Measurements from ENCODE around the gene GRAP.
"Not testable (repeated sequence)": the region's sequence is repeated elsewhere in the genome, so short reads cannot be mapped to it uniquely, and the experiment has no call there.

Gene GRAP

GRCh38 chr17:19046782-19047375, at the start of gene GRAP:
TSS of gene GRAP (minus strand) at chr17:19046957. CDS start at chr17:19046926, 31 bp downstream.
- DNase-seq, result not testable (repeated sequence)

- DNase-seq, result not testable (repeated sequence)
Measured at GRCh38 chr17:19093684-19094438, 47.1 kb upstream of the GRAP start.

GRCh38 chr17:19092737-19093683, 46.3 kb upstream of the GRAP start:
- DNase-seq, result not testable (repeated sequence)

- not testable (repeated sequence) for DNase-seq
Measured at GRCh38 chr17:19090058-19090772, 43.5 kb upstream of the GRAP start.

GRCh38 chr17:19088804-19089685, 42.3 kb upstream of the GRAP start:
- DNase-seq, result not testable (repeated sequence)

- DNase-seq, result not testable (repeated sequence)
Measured at GRCh38 chr17:19077386-19077785, 30.6 kb upstream of the GRAP start.

- not testable (repeated sequence) for DNase-seq
Measured at GRCh38 chr17:19076398-19077192, 29.8 kb upstream of the GRAP start.

- DNase-seq, result not testable (repeated sequence)
Measured at GRCh38 chr17:19070318-19071168, 23.8 kb upstream of the GRAP start.

GRCh38 chr17:19064378-19064777, 17.6 kb upstream of the GRAP start:
- not testable (repeated sequence) for DNase-seq

- DNase-seq, result not testable (repeated sequence)
Measured at GRCh38 chr17:19063326-19063956, 16.7 kb upstream of the GRAP start.

GRCh38 chr17:19062718-19063325, 16.1 kb upstream of the GRAP start:
- DNase-seq, result not testable (repeated sequence)

- DNase-seq, result not testable (repeated sequence)
Measured at GRCh38 chr17:19062009-19062717, 15.4 kb upstream of the GRAP start.

GRCh38 chr17:19055447-19055846, 8.7 kb upstream of the GRAP start:
- DNase-seq, result not testable (repeated sequence)

GRCh38 chr17:19048826-19049225, 2.1 kb upstream of the GRAP start:
- DNase-seq, result not testable (repeated sequence)

- DNase-seq, result not testable (repeated sequence)
Measured at GRCh38 chr17:19047510-19047909, 753 bp upstream of the GRAP start.

- not testable (repeated sequence) for DNase-seq
Measured at GRCh38 chr17:19044643-19045042, 2.1 kb downstream of the GRAP start.

- not testable (repeated sequence) for DNase-seq
Measured at GRCh38 chr17:19043032-19043431, 3.7 kb downstream of the GRAP start.

GRCh38 chr17:19042369-19042768, 4.4 kb downstream of the GRAP start:
- not testable (repeated sequence) for DNase-seq

Data from NCI-H1092 treated with DMSO at 0.1 percent for 48 hours (cell line).